Central memory CD8-positive, alpha-beta T cell (primary cell): Measurements from ENCODE around the gene PRR18.
A peak's percentile ranks its signal among the peaks of the same experiment; 100 is the strongest.

Experiments
- ATAC-seq: fragments of 150-1000 bp; cut with Tn5 transposase; replicated peaks from 2 replicates; pipeline ENCODE4 v1.10.0; 2022; ENCODE audit warnings: mild to moderate bottlenecking, moderate FRiP score, moderate number of reproducible peaks; ENCODE audit not compliant: poor library complexity, severe bottlenecking; ENCODE audit errors: extremely low read depth
- DNase-seq, 2 donors: peaks; one replicate each; pipeline ENCODE4 v3.0.0; 2021; ENCODE audit warnings: low spot score in 2 of 2
- H3K27ac Mint-ChIP-seq: one replicate; pipeline ENCODE4 v1.8.0; 2022; ENCODE audit warnings: low read depth, mild to moderate bottlenecking, moderate library complexity, mixed read lengths
- H3K27me3 Mint-ChIP-seq: one replicate; pipeline ENCODE4 v1.8.0; 2022; ENCODE audit warnings: mixed read lengths
- H3K36me3 Mint-ChIP-seq: one replicate; pipeline ENCODE4 v1.8.0; 2022; ENCODE audit warnings: mild to moderate bottlenecking, moderate library complexity, mixed read lengths; ENCODE audit not compliant: insufficient read depth
- H3K4me1 Mint-ChIP-seq: one replicate; pipeline ENCODE4 v1.8.0; 2022; ENCODE audit warnings: mixed read lengths
- H3K4me3 Mint-ChIP-seq: one replicate; pipeline ENCODE4 v1.8.0; 2022; ENCODE audit warnings: mild to moderate bottlenecking, moderate library complexity, mixed read lengths
- H3K9me3 Mint-ChIP-seq: one replicate; pipeline ENCODE4 v1.8.0; 2022; ENCODE audit warnings: mixed read lengths

PRR18 gene

GRCh38 chr6:166289207-166290060 is 18.8 kb downstream of the PRR18 start:
- ATAC-seq (peak; percentile 14), DNase-seq (no peak)
- no peak overlapping the region for H3K27ac Mint-ChIP-seq
- H3K9me3 Mint-ChIP-seq = no peaks in the 10 kb centered on the region
- no peaks in the 10 kb centered on the region for H3K4me1 Mint-ChIP-seq
- H3K36me3 Mint-ChIP-seq = no peaks in the 10 kb centered on the region
- no peak overlapping the region for H3K4me3 Mint-ChIP-seq
- peaks cover 38% of the 10 kb centered on the region for H3K27me3 Mint-ChIP-seq

GRCh38 chr6:166286839-166287271 is 21.3 kb downstream of the PRR18 start:
- no peaks in the 10 kb centered on the region for H3K36me3 Mint-ChIP-seq
- no peak for ATAC-seq
- no peaks in the 10 kb centered on the region for H3K4me1 Mint-ChIP-seq
- H3K27me3 Mint-ChIP-seq = peaks cover 45% of the 10 kb centered on the region
- no peak for DNase-seq
- no peaks in the 10 kb centered on the region for H3K9me3 Mint-ChIP-seq
- H3K27ac Mint-ChIP-seq = no peak overlapping the region
- no peak overlapping the region for H3K4me3 Mint-ChIP-seq

- peaks cover 37% of the 10 kb centered on the region for H3K27me3 Mint-ChIP-seq
- ATAC-seq (no peak), DNase-seq (no peak)
- no peaks in the 10 kb centered on the region for H3K36me3 Mint-ChIP-seq
- H3K27ac Mint-ChIP-seq = no peak overlapping the region
- no peaks in the 10 kb centered on the region for H3K9me3 Mint-ChIP-seq
- no peaks in the 10 kb centered on the region for H3K4me1 Mint-ChIP-seq
- H3K4me3 Mint-ChIP-seq = no peak overlapping the region
Observed at GRCh38 chr6:166285233-166285632, 23.0 kb downstream of the PRR18 start.

GRCh38 chr6:166284640-166285039 is 23.6 kb downstream of the PRR18 start:
- H3K27ac Mint-ChIP-seq = no peak overlapping the region
- ATAC-seq (no peak), DNase-seq (no peak)
- no peaks in the 10 kb centered on the region for H3K9me3 Mint-ChIP-seq
- H3K4me1 Mint-ChIP-seq = no peaks in the 10 kb centered on the region
- no peak overlapping the region for H3K4me3 Mint-ChIP-seq
- no peaks in the 10 kb centered on the region for H3K36me3 Mint-ChIP-seq
- H3K27me3 Mint-ChIP-seq = peaks cover 37% of the 10 kb centered on the region

- DNase-seq (no peak), ATAC-seq (no peak)
- H3K36me3 Mint-ChIP-seq = no peaks in the 10 kb centered on the region
- H3K9me3 Mint-ChIP-seq = no peaks in the 10 kb centered on the region
- no peak overlapping the region for H3K27ac Mint-ChIP-seq
- H3K4me1 Mint-ChIP-seq = no peaks in the 10 kb centered on the region
- H3K27me3 Mint-ChIP-seq = peaks cover 37% of the 10 kb centered on the region
- no peak overlapping the region for H3K4me3 Mint-ChIP-seq
Observed at GRCh38 chr6:166282394-166283032, 25.7 kb downstream of the PRR18 start.

GRCh38 chr6:166281104-166281503 is 27.1 kb downstream of the PRR18 start:
- ATAC-seq = no peak
- DNase-seq = no peak
- H3K9me3 Mint-ChIP-seq = no peaks in the 10 kb centered on the region
- H3K4me3 Mint-ChIP-seq = no peak overlapping the region
- peaks cover 37% of the 10 kb centered on the region for H3K27me3 Mint-ChIP-seq
- H3K27ac Mint-ChIP-seq = no peak overlapping the region
- no peaks in the 10 kb centered on the region for H3K36me3 Mint-ChIP-seq
- H3K4me1 Mint-ChIP-seq = no peaks in the 10 kb centered on the region

- Mint-ChIP-seq H3K27me3 (peaks cover 21% of the 10 kb centered on the region), H3K36me3 (peaks cover 2% of the 10 kb centered on the region), H3K4me3 (no peak overlapping the region), H3K4me1 (peaks cover 7% of the 10 kb centered on the region), H3K27ac (no peak overlapping the region), H3K9me3 (no peaks in the 10 kb centered on the region)
- no peak for DNase-seq
- no peak for ATAC-seq
Observed at GRCh38 chr6:166279393-166279679, 28.9 kb downstream of the PRR18 start.

- DNase-seq = no peak
- no peaks in the 10 kb centered on the region for H3K9me3 Mint-ChIP-seq
- peaks cover 17% of the 10 kb centered on the region for H3K27me3 Mint-ChIP-seq
- H3K36me3 Mint-ChIP-seq = peaks cover 2% of the 10 kb centered on the region
- H3K4me1 Mint-ChIP-seq = peaks cover 7% of the 10 kb centered on the region
- no peak overlapping the region for H3K4me3 Mint-ChIP-seq
- no peak for ATAC-seq
- no peak overlapping the region for H3K27ac Mint-ChIP-seq
Observed at GRCh38 chr6:166278579-166279392, 29.4 kb downstream of the PRR18 start.

GRCh38 chr6:166277892-166278578 is 30.2 kb downstream of the PRR18 start:
- ATAC-seq (no peak), DNase-seq (no peak)
- no peak overlapping the region for H3K27ac Mint-ChIP-seq

GRCh38 chr6:166277018-166277417 is 31.2 kb downstream of the PRR18 start:
- H3K27me3 Mint-ChIP-seq = no peaks in the 10 kb centered on the region

More at GRCh38 chr6:166277892-166278578, 30.2 kb downstream of the PRR18 start:
- Mint-ChIP-seq H3K9me3 (no peaks in the 10 kb centered on the region), H3K4me1 (peaks cover 7% of the 10 kb centered on the region), H3K4me3 (no peak overlapping the region), H3K27me3 (peaks cover 9% of the 10 kb centered on the region), H3K36me3 (peaks cover 2% of the 10 kb centered on the region)

GRCh38 chr6:166275714-166276166 is 32.5 kb downstream of the PRR18 start:
- H3K9me3 Mint-ChIP-seq = no peaks in the 10 kb centered on the region
- ATAC-seq = peak; percentile 89
- peak; percentile 71 to 90 for DNase-seq
- H3K4me3 Mint-ChIP-seq = no peak overlapping the region
- H3K27me3 Mint-ChIP-seq = no peaks in the 10 kb centered on the region
- H3K4me1 Mint-ChIP-seq = peaks cover 7% of the 10 kb centered on the region
- H3K27ac Mint-ChIP-seq = no peak overlapping the region
- H3K36me3 Mint-ChIP-seq = peaks cover 2% of the 10 kb centered on the region

More at GRCh38 chr6:166277018-166277417, 31.2 kb downstream of the PRR18 start:
- no peak for ATAC-seq
- Mint-ChIP-seq H3K36me3 (peaks cover 2% of the 10 kb centered on the region), H3K27ac (no peak overlapping the region), H3K9me3 (no peaks in the 10 kb centered on the region), H3K4me3 (no peak overlapping the region), H3K4me1 (peaks cover 7% of the 10 kb centered on the region)
- no peak for DNase-seq

- H3K4me1 Mint-ChIP-seq = peaks cover 7% of the 10 kb centered on the region
- no peak overlapping the region for H3K27ac Mint-ChIP-seq
- DNase-seq (no peak), ATAC-seq (no peak)
- H3K27me3 Mint-ChIP-seq = peaks cover 5% of the 10 kb centered on the region
- no peaks in the 10 kb centered on the region for H3K9me3 Mint-ChIP-seq
- peaks cover 2% of the 10 kb centered on the region for H3K36me3 Mint-ChIP-seq
- H3K4me3 Mint-ChIP-seq = no peak overlapping the region
Observed at GRCh38 chr6:166274739-166275370, 33.3 kb downstream of the PRR18 start.
